A673 (cell line): ENCODE data around the gene TMIGD3.

Experiments
- EZH2 ChIP-seq: fragments of 200-600 bp; sonication (generic); IDR thresholded peaks from 2 replicates; pipeline ENCODE4 v1.6.1; 2017; ENCODE audit warnings: borderline replicate concordance, low read depth, mild to moderate bottlenecking, mixed read lengths, antibody characterized with exemption, low read length; ENCODE audit not compliant: poor library complexity, severe bottlenecking
- TF ChIP-seq, protein P1 (sequence below): fragments of 300-800, 200-600 bp; sonication (generic); conservative IDR thresholded peaks from 2 replicates; pipeline ENCODE4 v1.5.1; 2017; ENCODE audit warnings: low read depth, mild to moderate bottlenecking, antibody characterized with exemption, low read length, moderate library complexity, mixed read lengths

DNA sequence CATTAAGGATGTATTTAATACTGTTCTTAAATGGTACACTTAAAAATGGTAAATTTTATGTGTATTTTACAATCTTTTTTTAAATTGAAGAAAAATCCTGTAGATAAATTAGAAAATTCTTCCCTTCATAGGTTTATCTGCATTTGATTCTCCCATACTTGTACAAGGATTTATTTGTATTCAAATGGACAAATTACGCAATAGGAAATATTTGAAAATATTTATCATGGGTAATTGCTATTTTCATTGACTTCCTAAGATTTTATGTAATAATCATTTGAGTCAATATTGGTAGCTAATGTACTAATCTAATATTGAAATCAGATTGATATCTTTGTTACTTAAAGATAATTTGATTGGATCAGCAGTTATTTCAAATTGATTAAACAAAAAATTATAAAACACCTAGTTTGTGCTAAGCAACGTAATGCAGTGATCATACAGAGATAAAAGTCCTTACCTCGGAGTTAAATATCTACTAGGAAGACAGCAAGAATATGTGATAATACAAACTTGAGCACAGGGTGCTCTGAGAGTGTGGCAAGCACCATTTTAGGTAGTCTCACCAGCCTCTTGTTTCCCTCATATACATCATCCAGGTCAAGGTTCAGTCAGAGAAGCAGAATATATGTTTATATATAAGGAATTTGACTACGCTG is 40.9 kb downstream of the TMIGD3 start:
- TF ChIP-seq, protein P1, sequence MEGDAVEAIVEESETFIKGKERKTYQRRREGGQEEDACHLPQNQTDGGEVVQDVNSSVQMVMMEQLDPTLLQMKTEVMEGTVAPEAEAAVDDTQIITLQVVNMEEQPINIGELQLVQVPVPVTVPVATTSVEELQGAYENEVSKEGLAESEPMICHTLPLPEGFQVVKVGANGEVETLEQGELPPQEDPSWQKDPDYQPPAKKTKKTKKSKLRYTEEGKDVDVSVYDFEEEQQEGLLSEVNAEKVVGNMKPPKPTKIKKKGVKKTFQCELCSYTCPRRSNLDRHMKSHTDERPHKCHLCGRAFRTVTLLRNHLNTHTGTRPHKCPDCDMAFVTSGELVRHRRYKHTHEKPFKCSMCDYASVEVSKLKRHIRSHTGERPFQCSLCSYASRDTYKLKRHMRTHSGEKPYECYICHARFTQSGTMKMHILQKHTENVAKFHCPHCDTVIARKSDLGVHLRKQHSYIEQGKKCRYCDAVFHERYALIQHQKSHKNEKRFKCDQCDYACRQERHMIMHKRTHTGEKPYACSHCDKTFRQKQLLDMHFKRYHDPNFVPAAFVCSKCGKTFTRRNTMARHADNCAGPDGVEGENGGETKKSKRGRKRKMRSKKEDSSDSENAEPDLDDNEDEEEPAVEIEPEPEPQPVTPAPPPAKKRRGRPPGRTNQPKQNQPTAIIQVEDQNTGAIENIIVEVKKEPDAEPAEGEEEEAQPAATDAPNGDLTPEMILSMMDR, result no peak
- TF ChIP-seq EZH2, result no peak
